ENCODE data around the gene ORAI3. TPM values are rescaled to one million over a fixed set of nuclear protein-coding genes. Genes with fewer than 3 reads are reported as not detected.

Gene ORAI3
- total and polyA plus RNA-seq, 2 experiments from 2014 or later: 52.5 to 54.0 TPM

- Histone ChIP-seq H3K79me2 (peaks cover 4% of the 10 kb centered on the region), H3K4me3 (no peak overlapping the region), H3K9me3 (ENCODE audit: low read depth) (no peaks in the 10 kb centered on the region), H3K4me2 (no peak overlapping the region), H4K20me1 (ENCODE audit: insufficient read depth, poor library complexity, severe bottlenecking) (no peaks in the 10 kb centered on the region), H2AFZ (no peak overlapping the region), H3K4me1 (ENCODE audit: insufficient read depth) (no peaks in the 10 kb centered on the region), H3K27me3 (no peaks in the 10 kb centered on the region), H3K9me2 (replicated peaks; ENCODE audit: insufficient read depth) (no peaks in the 10 kb centered on the region), H3K27ac (no peak overlapping the region), H3K36me3 (replicated peaks; ENCODE audit: insufficient read depth, low read depth) (no peaks in the 10 kb centered on the region)
- DNase-seq (ENCODE audit: low spot score): no peak
- WGBS (ENCODE audit: low lambda C conversion rate, missing lambda C conversion rate): 95% methylated on average over 24 of the region's 35 CpGs
- no peak for TF ChIP-seq EZH2phosphoT487 (IDR thresholded peaks at IDR 0.05; ENCODE audit: low read depth, severe bottlenecking, unreplicated experiment)
- TF ChIP-seq, protein P1, sequence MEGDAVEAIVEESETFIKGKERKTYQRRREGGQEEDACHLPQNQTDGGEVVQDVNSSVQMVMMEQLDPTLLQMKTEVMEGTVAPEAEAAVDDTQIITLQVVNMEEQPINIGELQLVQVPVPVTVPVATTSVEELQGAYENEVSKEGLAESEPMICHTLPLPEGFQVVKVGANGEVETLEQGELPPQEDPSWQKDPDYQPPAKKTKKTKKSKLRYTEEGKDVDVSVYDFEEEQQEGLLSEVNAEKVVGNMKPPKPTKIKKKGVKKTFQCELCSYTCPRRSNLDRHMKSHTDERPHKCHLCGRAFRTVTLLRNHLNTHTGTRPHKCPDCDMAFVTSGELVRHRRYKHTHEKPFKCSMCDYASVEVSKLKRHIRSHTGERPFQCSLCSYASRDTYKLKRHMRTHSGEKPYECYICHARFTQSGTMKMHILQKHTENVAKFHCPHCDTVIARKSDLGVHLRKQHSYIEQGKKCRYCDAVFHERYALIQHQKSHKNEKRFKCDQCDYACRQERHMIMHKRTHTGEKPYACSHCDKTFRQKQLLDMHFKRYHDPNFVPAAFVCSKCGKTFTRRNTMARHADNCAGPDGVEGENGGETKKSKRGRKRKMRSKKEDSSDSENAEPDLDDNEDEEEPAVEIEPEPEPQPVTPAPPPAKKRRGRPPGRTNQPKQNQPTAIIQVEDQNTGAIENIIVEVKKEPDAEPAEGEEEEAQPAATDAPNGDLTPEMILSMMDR (IDR thresholded peaks at IDR 0.05; ENCODE audit: poor library complexity): no peak
- TF ChIP-seq EZH2 (IDR thresholded peaks at IDR 0.05; ENCODE audit: borderline replicate concordance): no peak
These were observed 18.7 kb upstream of the ORAI3 start for GRCh38 chr16:30930160-30930571.

- H3K4me3 ChIP-seq: no peak overlapping the region
- no peak for DNase-seq (ENCODE audit: low spot score)
- WGBS (ENCODE audit: low lambda C conversion rate, missing lambda C conversion rate): 75% methylated on average over 12 of the region's 12 CpGs
- no peaks in the 10 kb centered on the region for H3K36me3 ChIP-seq (replicated peaks; ENCODE audit: insufficient read depth, low read depth)
- no peaks in the 10 kb centered on the region for H3K9me2 ChIP-seq (replicated peaks; ENCODE audit: insufficient read depth)
- no peak overlapping the region for H3K4me2 ChIP-seq
- H3K4me1 ChIP-seq (ENCODE audit: insufficient read depth): no peaks in the 10 kb centered on the region
- peaks cover 3% of the 10 kb centered on the region for H3K79me2 ChIP-seq
- no peak overlapping the region for H3K27ac ChIP-seq
- H3K27me3 ChIP-seq: no peaks in the 10 kb centered on the region
- H4K20me1 ChIP-seq (ENCODE audit: insufficient read depth, poor library complexity, severe bottlenecking): no peaks in the 10 kb centered on the region
- no peaks in the 10 kb centered on the region for H3K9me3 ChIP-seq (ENCODE audit: low read depth)
- no peak overlapping the region for H2AFZ ChIP-seq
- TF ChIP-seq EZH2phosphoT487 (IDR thresholded peaks at IDR 0.05; ENCODE audit: low read depth, severe bottlenecking, unreplicated experiment) (no peak), EZH2 (IDR thresholded peaks at IDR 0.05; ENCODE audit: borderline replicate concordance) (no peak)
- TF ChIP-seq, protein P1 (IDR thresholded peaks at IDR 0.05; ENCODE audit: poor library complexity): no peak
These were observed 17.7 kb upstream of the ORAI3 start for GRCh38 chr16:30931068-30931650.

GRCh38 chr16:30934827-30935557, 13.9 kb upstream of the ORAI3 start:
- H3K9me3 ChIP-seq (ENCODE audit: low read depth): no peaks in the 10 kb centered on the region
- no peaks in the 10 kb centered on the region for H3K9me2 ChIP-seq (replicated peaks; ENCODE audit: insufficient read depth)
- TF ChIP-seq EZH2phosphoT487 (IDR thresholded peaks at IDR 0.05; ENCODE audit: low read depth, severe bottlenecking, unreplicated experiment): no peak
- no peak for TF ChIP-seq EZH2 (IDR thresholded peaks at IDR 0.05; ENCODE audit: borderline replicate concordance)
- TF ChIP-seq, protein P1 (IDR thresholded peaks at IDR 0.05; ENCODE audit: poor library complexity): peak; percentile 43
- no peaks in the 10 kb centered on the region for H3K36me3 ChIP-seq (replicated peaks; ENCODE audit: insufficient read depth, low read depth)
- H3K4me1 ChIP-seq (ENCODE audit: insufficient read depth): no peaks in the 10 kb centered on the region
- no peaks in the 10 kb centered on the region for H4K20me1 ChIP-seq (ENCODE audit: insufficient read depth, poor library complexity, severe bottlenecking)
- no peak overlapping the region for H2AFZ ChIP-seq
- H3K27ac ChIP-seq: no peak overlapping the region
- H3K4me2 ChIP-seq: no peak overlapping the region
- H3K79me2 ChIP-seq: peaks cover 3% of the 10 kb centered on the region
- H3K27me3 ChIP-seq: no peaks in the 10 kb centered on the region
- no peak overlapping the region for H3K4me3 ChIP-seq
- WGBS (ENCODE audit: low lambda C conversion rate, missing lambda C conversion rate): 82% methylated on average over 12 of the region's 12 CpGs
- peak; percentile 64 for DNase-seq (ENCODE audit: low spot score)
